Spleen (tissue), 7 donors: ENCODE measurements around the gene PPP2R1B.

Experiments used
- CTCF ChIP-seq, 11 experiments: fragments of 200-600 bp in 7 of 11; fragments of 450-650 bp in 4 of 11; sonication (generic) in 4 of 11; IDR thresholded peaks in 8 of 11; conservative IDR thresholded peaks in 3 of 11; 1 replicate in 7 of 11; 2 replicates in 4 of 11; pipeline versions ENCODE4 v1.4.0 to v1.8.0; 2016 to 2021; ENCODE audit warnings: antibody characterized with exemption in 11 of 11, inconsistent platforms in 4 of 11, mild to moderate bottlenecking in 1 of 11
- POLR2A ChIP-seq, 3 donors: fragments of 450-650 bp; IDR thresholded peaks; one replicate each; pipeline ENCODE4 v1.5.1; 2017; ENCODE audit warnings: antibody characterized with exemption in 3 of 3, mild to moderate bottlenecking in 1 of 3
- donor health status: DM: no; HTN: no; CAD: no; lungs with moderate emphysema.
- donor health status: DM: no; HTN: no; CAD: no.
- donor health status: DM: no; HTN: no; CAD: no.

DNA sequence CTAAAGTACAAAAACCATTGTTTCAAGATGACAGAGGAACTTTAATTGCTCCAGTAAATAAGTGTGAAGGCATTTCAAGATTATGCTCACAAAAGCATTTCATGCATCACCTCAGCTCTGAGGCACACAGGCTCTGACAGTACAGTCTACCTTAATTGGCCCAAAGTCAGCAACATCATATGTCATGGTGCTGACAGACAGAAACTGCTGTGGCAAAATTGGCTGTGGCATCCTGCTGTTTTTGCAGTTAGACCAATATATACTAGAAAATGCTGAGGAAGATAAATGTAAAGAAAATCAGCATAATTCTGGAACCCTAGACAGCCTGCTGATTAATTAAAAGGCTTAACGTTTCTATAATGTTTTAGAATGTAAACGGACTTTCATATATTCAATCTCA is 34.9 kb upstream of the PPP2R1B start:
- TF ChIP-seq CTCF (IDR thresholded peaks at IDR 0.05 in 8 of 11, conservative IDR thresholded peaks at IDR 0.05 in 3 of 11) (no peak), POLR2A (IDR thresholded peaks at IDR 0.05) (no peak)
